Fibroblast of the aortic adventitia (primary cell): ENCODE measurements around the gene FDX1. TPM values are rescaled to one million over a fixed set of nuclear protein-coding genes. Genes with fewer than 3 reads are reported as not detected.

ENCODE experiments used
- DNase-seq: peaks from one replicate; pipeline ENCODE4 v3.0.0-alpha.2; 2010; ENCODE audit warnings: low read depth
- H3K4me3 ChIP-seq: 2 replicates; pipeline ENCODE4 v1.5.1; 2011; ENCODE audit warnings: low read depth, mild to moderate bottlenecking, control low read depth, low read length, moderate library complexity
- CTCF ChIP-seq: IDR thresholded peaks from 2 replicates; pipeline ENCODE4 v1.5.1; 2011; ENCODE audit warnings: mild to moderate bottlenecking, low read length, control low read depth, inconsistent platforms; ENCODE audit not compliant: insufficient read depth
- total RNA-seq: library from RNA; depleted of rRNA; stranded (reverse); fragments of >200 nt; gene quantifications from 2 replicates; pipeline ENCODE4 v1.2.3, GENCODE V29; 2012; ENCODE audit warnings: low replicate concordance

The FDX1 gene
- total RNA-seq, 1 donor = 10.8 TPM

GRCh38 chr11:110470716-110471115 is 41.0 kb downstream of the FDX1 start:
- no peak for TF ChIP-seq CTCF
- H3K4me3 ChIP-seq = no peak overlapping the region
- peak; percentile 37 for DNase-seq

- no peak for TF ChIP-seq CTCF
- H3K4me3 ChIP-seq = no peak overlapping the region
- peak; percentile 88 for DNase-seq
These were observed 41.6 kb downstream of the FDX1 start for GRCh38 chr11:110471371-110471770.

- no peak overlapping the region for H3K4me3 ChIP-seq
- peak; percentile 34 for DNase-seq
- no peak for TF ChIP-seq CTCF
These were observed 43.1 kb downstream of the FDX1 start for GRCh38 chr11:110472858-110473257.

- no peak for TF ChIP-seq CTCF
- no peak overlapping the region for H3K4me3 ChIP-seq
- peak; percentile 71 for DNase-seq
These were observed 44.0 kb downstream of the FDX1 start for GRCh38 chr11:110473706-110474105.

- no peak overlapping the region for H3K4me3 ChIP-seq
- DNase-seq = no peak
- no peak for TF ChIP-seq CTCF
These were observed 44.8 kb downstream of the FDX1 start for GRCh38 chr11:110474578-110474977.

GRCh38 chr11:110475671-110476070 is 45.9 kb downstream of the FDX1 start:
- no peak overlapping the region for H3K4me3 ChIP-seq
- peak; percentile 49 for DNase-seq
- no peak for TF ChIP-seq CTCF

GRCh38 chr11:110478410-110478809 is 48.7 kb downstream of the FDX1 start:
- DNase-seq = no peak
- H3K4me3 ChIP-seq = no peak overlapping the region
- peak; percentile 11 for TF ChIP-seq CTCF
